OCI-LY7 (cell line): ENCODE data around the gene TSPAN10. TPM values are rescaled to one million over a fixed set of nuclear protein-coding genes. Genes with fewer than 3 reads are reported as not detected.
A peak's percentile ranks its signal among the peaks of the same experiment; 100 is the strongest.

Experiments used
- BruUV-seq: library from RNA; stranded (reverse); fragments of 400-500 nt; replicated peaks from 2 replicates; lab custom pipeline; 2021; lab: Mats Ljungman, UMichigan
- CTCF ChIA-PET: fragments of 300-600 bp; sonication (Branson Sonifier 250); formaldehyde crosslinking; loops from one replicate; lab custom pipeline; 2022; ENCODE audit warnings: antibody characterized with exemption; ENCODE audit not compliant: unreplicated experiment; lab: Charles Lee
- POLR2A ChIA-PET: fragments of 300-600 bp; sonication (Branson Sonifier 250); formaldehyde crosslinking; loops from one replicate; lab custom pipeline; 2022; ENCODE audit warnings: antibody characterized with exemption; lab: Charles Lee
- DNase-seq: peaks from one replicate; pipeline ENCODE4 v3.0.0-alpha.2; 2015; ENCODE audit warnings: low spot score
- H2AFZ ChIP-seq: fragments of 200-600 bp; sonication (generic), shearing (Covaris generic); 2 replicates; pipeline ENCODE4 v1.6.1; 2014; ENCODE audit warnings: mild to moderate bottlenecking, antibody characterized with exemption, low read length, moderate library complexity
- H3K27ac ChIP-seq: fragments of 200-600 bp; sonication (generic); 2 replicates; pipeline ENCODE4 v1.5.1; 2014; ENCODE audit warnings: mixed run types, low read depth, mild to moderate bottlenecking, moderate library complexity, low read length, inconsistent platforms; ENCODE audit not compliant: poor library complexity, severe bottlenecking
- H3K36me3 ChIP-seq: fragments of 200-600 bp; sonication (generic); 2 replicates; pipeline ENCODE4 v1.6.1; 2014; ENCODE audit warnings: mild to moderate bottlenecking, antibody characterized with exemption, low read length, moderate library complexity, mixed read lengths; ENCODE audit not compliant: insufficient read depth
- H3K4me1 ChIP-seq: fragments of 200-600 bp; sonication (generic); 2 replicates; pipeline ENCODE4 v1.5.1; 2014; ENCODE audit warnings: mild to moderate bottlenecking, low read length; ENCODE audit not compliant: insufficient read depth, poor library complexity, severe bottlenecking
- H3K4me2 ChIP-seq: fragments of 200-600 bp; sonication (generic); 2 replicates; pipeline ENCODE4 v1.6.1; 2014; ENCODE audit warnings: mild to moderate bottlenecking, low read length
- H3K4me3 ChIP-seq: fragments of 200-600 bp; sonication (generic); 2 replicates; pipeline ENCODE4 v1.5.1; 2014; ENCODE audit warnings: mild to moderate bottlenecking, low read depth, low read length; ENCODE audit not compliant: poor library complexity, severe bottlenecking
- H3K79me2 ChIP-seq: fragments of 200-600 bp; sonication (generic); 2 replicates; pipeline ENCODE4 v1.6.1; 2016; ENCODE audit warnings: low read depth, mild to moderate bottlenecking, low read length, moderate library complexity, mixed read lengths; ENCODE audit not compliant: insufficient read depth
- H3K9me2 ChIP-seq: fragments of 200-600 bp; sonication (generic); 2 replicates; pipeline ENCODE4 v1.6.1; 2016; ENCODE audit warnings: mild to moderate bottlenecking, low read length, mixed read lengths; ENCODE audit not compliant: insufficient read depth
- H3K9me3 ChIP-seq: fragments of 200-600 bp; sonication (generic); 2 replicates; pipeline ENCODE4 v1.6.1; 2014; ENCODE audit warnings: mild to moderate bottlenecking, mixed run types, low read length, mixed read lengths
- H4K20me1 ChIP-seq: fragments of 200-600 bp; sonication (generic); 2 replicates; pipeline ENCODE4 v1.6.1; 2014; ENCODE audit warnings: mild to moderate bottlenecking, antibody characterized with exemption, low read length, moderate library complexity, mixed read lengths; ENCODE audit not compliant: insufficient read depth
- CTCF ChIP-seq: fragments of 200-600 bp; sonication (generic); conservative IDR thresholded peaks from 2 replicates; pipeline ENCODE4 v1.5.1; 2014; ENCODE audit warnings: mild to moderate bottlenecking, antibody characterized with exemption, low read length, moderate library complexity, mixed read lengths
- EZH2phosphoT487 ChIP-seq: fragments of 200-600 bp; sonication (generic); IDR thresholded peaks from 2 replicates; pipeline ENCODE4 v1.6.1; 2018; ENCODE audit warnings: low read depth, borderline replicate concordance, mild to moderate bottlenecking, mixed run types, antibody characterized with exemption, low read length, moderate library complexity, mixed read lengths
- intact Hi-C: fragments of 100-400 bp; cut with micrococcal nuclease; formaldehyde crosslinking; loops from one replicate; pipeline ENCODE4 v1.10.0; 2022; ENCODE audit not compliant: unreplicated experiment
- total RNA-seq, 2 experiments: library from RNA; depleted of rRNA in 1 of 2; stranded (reverse); fragments of >200 nt in 1 of 2; shearing (Covaris generic) in 1 of 2; gene quantifications; 2 replicates each; pipeline ENCODE4 v1.2.3, GENCODE V29; 2014 to 2022

TSPAN10 gene
- total RNA-seq, 2 experiments from 2014 or later: 0.95 to 2.4 TPM

GRCh38 chr17:81667754-81668153 lies 30.8 kb downstream of the TSPAN10 start:
- Histone ChIP-seq H3K9me3 (no peaks in the 10 kb centered on the region), H3K79me2 (peaks cover 36% of the 10 kb centered on the region), H3K4me1 (peaks cover 25% of the 10 kb centered on the region), H3K9me2 (no peaks in the 10 kb centered on the region), H4K20me1 (no peaks in the 10 kb centered on the region), H3K4me2 (peak overlapping the region; percentile 98), H3K36me3 (peaks cover 70% of the 10 kb centered on the region), H3K4me3 (peak overlapping the region; percentile 100), H2AFZ (no peak overlapping the region), H3K27ac (no peak overlapping the region)
- DNase-seq: peak; percentile 54
- POLR2A ChIA-PET: interaction anchor here (1.1 kb wide), 1 partner anchor 11 kb away, joined by 3 read pairs; no protein-coding TSS in a partner anchor
- no peak for TF ChIP-seq EZH2phosphoT487
- peak; percentile 82 for TF ChIP-seq CTCF
- BruUV-seq: no TSS peak
- CTCF ChIA-PET: interaction anchor here (0.6 kb wide), 1 partner anchor 342 kb away, joined by 3 read pairs; no protein-coding TSS in a partner anchor
- intact Hi-C loops: loop anchor here (1.0 kb wide), 1 partner anchor 16 kb away; the partner anchor contains the start of gene ARL16

- CTCF ChIA-PET: no interaction called here
Measured at GRCh38 chr17:81672504-81672903, 35.5 kb downstream of the TSPAN10 start.

More at GRCh38 chr17:81672504-81672903, 35.5 kb downstream of the TSPAN10 start:
- no peaks in the 10 kb centered on the region for H3K9me3 ChIP-seq
- H3K36me3 ChIP-seq: peaks cover 78% of the 10 kb centered on the region
- H3K79me2 ChIP-seq: peaks cover 14% of the 10 kb centered on the region; the same call in 1 of the 2 replicates
- BruUV-seq: no TSS peak
- no peak overlapping the region for H3K4me3 ChIP-seq
- DNase-seq: no peak
- no peak for TF ChIP-seq EZH2phosphoT487
- no peak for TF ChIP-seq CTCF
- H3K9me2 ChIP-seq: no peaks in the 10 kb centered on the region
- H2AFZ ChIP-seq: no peak overlapping the region
- POLR2A ChIA-PET: no interaction called here
- intact Hi-C loops: no loop called here
- H3K4me1 ChIP-seq: peaks cover 10% of the 10 kb centered on the region
- H4K20me1 ChIP-seq: no peaks in the 10 kb centered on the region
- H3K27ac ChIP-seq: no peak overlapping the region
- no peak overlapping the region for H3K4me2 ChIP-seq
